ENCODE results near the gene VARS1. TPM values are rescaled to one million over a fixed set of nuclear protein-coding genes. Genes with fewer than 3 reads are reported as not detected.
"Not testable (repeated sequence)": the region's sequence is repeated elsewhere in the genome, so short reads cannot be mapped to it uniquely, and the experiment has no call there.

The VARS1 gene
- 10 to 100 TPM; 42.2 to 70.6 (median 50.3) TPM for polyA plus RNA-seq (ENCODE audit: low read depth in 6 of 6)

DNA sequence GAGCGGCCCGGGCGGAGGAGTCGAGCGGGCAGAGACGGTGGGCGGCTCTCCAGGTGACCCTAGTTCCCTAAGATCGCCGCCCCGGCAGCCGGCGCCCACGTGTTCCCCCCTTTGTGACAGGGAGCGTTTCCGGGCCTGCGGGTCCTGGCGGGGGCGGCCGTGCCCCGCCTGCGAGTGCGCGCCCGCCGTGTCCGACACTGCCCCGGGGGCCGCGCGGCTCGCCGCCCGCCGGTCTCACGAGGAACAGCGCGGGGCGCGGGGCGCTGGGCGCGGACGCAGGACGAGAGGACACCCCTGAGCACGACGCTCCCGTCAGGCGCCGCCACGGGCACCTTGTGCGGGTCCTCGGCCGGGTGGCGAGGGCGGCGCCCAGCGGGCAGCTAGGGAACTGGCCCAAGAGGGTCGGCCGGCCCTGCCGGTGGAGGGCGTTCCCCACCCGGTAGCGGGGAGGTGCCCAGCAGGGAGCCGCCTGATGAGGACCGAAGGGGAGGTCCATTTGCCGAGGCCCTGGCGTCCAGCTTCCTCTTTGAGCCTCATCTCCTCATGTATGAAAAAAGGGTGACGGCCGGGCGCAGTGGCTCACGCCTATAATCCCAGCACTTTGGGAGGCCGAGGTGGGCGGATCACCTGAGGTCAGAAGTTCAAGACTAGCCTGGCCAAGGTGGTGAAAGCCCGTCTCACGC lies at the start of gene VARS1:
Gene VARS1, minus strand, starts transcription at position 137 of the 683 bp plus-strand sequence. CDS start 535 bp downstream, outside the sequence.
- H3K4me1 Mint-ChIP-seq: peaks cover 32 to 64% (median 62%) of the 10 kb centered on the region in 3 donors
- peak within 1 kb of the TSS; percentile 93 to 99 (median 96) for H3K4me3 Mint-ChIP-seq
- peaks cover 6 to 10% of the 10 kb centered on the region in 2 donors for H3K36me3 Mint-ChIP-seq
- ATAC-seq (ENCODE audit: low read depth in 2 of 2) (peak; percentile 80 to 81), DNase-seq (peak; percentile 88)
- no peaks in the 10 kb centered on the region for H3K27me3 Mint-ChIP-seq
- peak within 1 kb of the TSS; percentile 97 to 99 (median 98) for H3K27ac Mint-ChIP-seq
- H3K9me3 Mint-ChIP-seq: no peaks in the 10 kb centered on the region

- H3K36me3 Mint-ChIP-seq: peaks cover 0 to 5% of the 10 kb centered on the region in 2 donors
- H3K4me3 Mint-ChIP-seq: no peak overlapping the region
- peak overlapping the region in 2 of 6 donors; percentile 15 to 81 for H3K27ac Mint-ChIP-seq
- no peaks in the 10 kb centered on the region for H3K9me3 Mint-ChIP-seq
- H3K4me1 Mint-ChIP-seq: peaks cover 0 to 7% (median 3%) of the 10 kb centered on the region in 3 donors
- DNase-seq: no peak
- no peaks in the 10 kb centered on the region for H3K27me3 Mint-ChIP-seq
- no peak for ATAC-seq (ENCODE audit: low read depth in 2 of 2)
Observed at GRCh38 chr6:31844507-31844906, 49.0 kb upstream of the VARS1 start.

DNA sequence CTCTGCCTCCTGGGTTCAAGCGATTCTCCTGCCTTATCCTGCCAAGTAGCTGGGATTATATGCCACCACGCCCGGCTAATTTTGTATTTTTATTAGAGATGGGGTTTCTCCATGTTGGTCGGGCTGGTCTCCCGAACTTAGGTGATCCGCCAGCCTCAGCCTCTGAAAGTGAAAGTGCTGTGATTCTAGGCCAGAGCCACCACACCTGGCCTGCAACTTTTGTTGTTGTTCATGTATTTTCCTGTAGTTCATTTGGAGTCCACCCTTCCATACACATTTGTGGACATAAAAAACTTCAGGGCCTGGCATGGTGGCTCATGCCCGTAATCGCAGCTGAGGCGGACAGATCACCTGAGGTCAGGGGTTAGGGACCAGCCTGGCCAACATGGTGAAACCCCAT lies 46.5 kb upstream of the VARS1 start:
- Mint-ChIP-seq H3K4me1 (peaks cover 8 to 24% (median 20%) of the 10 kb centered on the region in 3 donors), H3K27ac (peak overlapping the region in 1 of 6 donors; percentile 29), H3K36me3 (peaks cover 6 to 7% of the 10 kb centered on the region in 2 donors), H3K4me3 (no peak overlapping the region), H3K27me3 (no peaks in the 10 kb centered on the region), H3K9me3 (no peaks in the 10 kb centered on the region)
- ATAC-seq (ENCODE audit: low read depth in 2 of 2) (no peak), DNase-seq (no peak)

DNA sequence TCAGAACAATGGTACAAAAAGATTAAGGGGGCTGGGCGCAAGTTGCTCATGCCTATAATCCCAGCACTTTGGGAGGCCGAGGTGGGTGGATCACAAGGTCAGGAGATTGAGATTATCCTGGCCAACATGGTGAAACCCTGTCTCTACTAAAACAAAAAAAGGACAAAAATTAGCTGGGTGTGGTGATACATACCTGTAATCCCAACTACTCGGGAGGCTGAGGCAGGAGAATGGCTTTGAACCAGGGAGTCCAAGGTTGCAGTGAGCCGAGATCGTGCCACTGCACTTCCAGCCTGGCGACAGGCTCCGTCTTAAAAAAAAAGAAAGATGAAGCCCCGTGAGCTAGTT lies 44.2 kb upstream of the VARS1 start:
- Mint-ChIP-seq H3K4me3 (peak overlapping the region in 1 of 8 donors; percentile 44), H3K36me3 (peaks cover 10 to 12% of the 10 kb centered on the region in 2 donors), H3K27ac (peak overlapping the region in 1 of 6 donors; percentile 52), H3K4me1 (peaks cover 20 to 38% (median 35%) of the 10 kb centered on the region in 3 donors)
- not testable (repeated sequence) for ATAC-seq (ENCODE audit: low read depth in 2 of 2); H3K9me3 Mint-ChIP-seq; DNase-seq; H3K27me3 Mint-ChIP-seq

GRCh38 chr6:31838968-31839367 lies 43.4 kb upstream of the VARS1 start:
- H3K36me3 Mint-ChIP-seq: peaks cover 10 to 12% of the 10 kb centered on the region in 2 donors
- DNase-seq: no peak
- H3K4me3 Mint-ChIP-seq: peak overlapping the region in 3 of 8 donors; percentile 8 to 44 (median 30)
- no peak for ATAC-seq (ENCODE audit: low read depth in 2 of 2)
- peak overlapping the region in 1 of 6 donors; percentile 43 for H3K27ac Mint-ChIP-seq
- no peaks in the 10 kb centered on the region for H3K27me3 Mint-ChIP-seq
- peaks cover 20 to 43% (median 40%) of the 10 kb centered on the region in 3 donors for H3K4me1 Mint-ChIP-seq
- no peaks in the 10 kb centered on the region for H3K9me3 Mint-ChIP-seq

DNA sequence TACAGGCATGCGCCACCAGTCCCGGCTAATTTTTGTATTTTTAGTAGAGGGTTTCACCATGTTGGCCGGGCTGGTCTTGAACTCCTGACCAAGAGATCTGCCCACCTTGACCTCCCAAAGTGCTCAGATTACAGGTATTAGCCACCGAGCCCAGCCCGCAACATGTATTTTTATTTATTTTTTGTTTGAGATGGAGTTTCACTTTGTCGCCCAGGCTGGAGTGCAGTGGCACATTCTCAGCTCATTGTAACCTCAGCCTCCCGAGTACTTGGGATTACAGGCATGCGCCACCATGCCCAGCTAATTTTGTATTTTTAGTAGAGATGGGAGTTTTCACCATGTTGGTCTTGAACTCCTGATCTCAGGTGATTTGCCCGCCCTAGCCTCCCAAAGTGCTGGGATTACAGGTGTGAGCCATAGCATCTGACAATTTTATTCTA lies 42.6 kb upstream of the VARS1 start:
- H3K4me1 Mint-ChIP-seq: peaks cover 20 to 45% (median 40%) of the 10 kb centered on the region in 3 donors
- ATAC-seq (ENCODE audit: low read depth in 2 of 2); H3K9me3 Mint-ChIP-seq; DNase-seq; H3K27me3 Mint-ChIP-seq: not testable (repeated sequence)
- peaks cover 10 to 12% of the 10 kb centered on the region in 2 donors for H3K36me3 Mint-ChIP-seq
- H3K4me3 Mint-ChIP-seq: peak overlapping the region in 4 of 8 donors; percentile 92 to 99 (median 97)
- H3K27ac Mint-ChIP-seq: peak overlapping the region in 1 of 6 donors; percentile 77

DNA sequence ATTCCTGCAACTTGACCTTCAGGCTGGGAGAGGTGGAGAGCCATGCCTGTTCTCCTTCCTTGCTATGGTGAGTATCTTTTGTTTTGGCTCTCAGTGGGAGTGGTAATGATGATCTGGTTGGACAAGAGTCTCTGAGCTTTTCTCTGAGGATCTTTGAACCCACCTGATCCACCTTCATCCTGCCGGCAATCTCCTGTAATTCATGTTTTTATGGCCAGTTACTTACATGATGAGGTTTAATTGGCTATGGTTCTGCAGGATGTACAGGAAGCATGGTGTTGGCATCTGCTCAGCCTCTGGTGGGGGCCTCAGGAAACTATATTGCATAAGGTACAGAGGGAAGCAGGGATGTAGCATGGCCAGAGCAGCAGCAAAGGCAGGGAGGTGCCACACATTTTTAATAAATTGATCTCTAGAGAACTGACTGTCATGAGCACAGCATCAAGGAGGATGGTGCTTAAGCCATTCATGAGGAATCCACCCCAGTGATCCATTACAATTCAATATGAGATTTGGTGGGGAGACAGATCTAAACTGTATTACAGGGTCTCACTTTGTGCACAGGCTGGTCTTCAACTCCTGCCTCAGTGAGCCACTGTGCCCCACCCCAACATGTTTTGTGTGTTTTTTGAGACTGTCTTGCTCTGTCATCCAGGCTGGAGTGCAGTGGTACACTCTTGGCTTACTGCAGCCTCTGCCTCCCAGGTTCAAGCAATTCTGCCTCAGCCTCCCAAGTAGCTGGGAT lies 42.0 kb upstream of the VARS1 start:
- H3K4me3 Mint-ChIP-seq: peak overlapping the region; percentile 30 to 99 (median 96)
- H3K27me3 Mint-ChIP-seq: no peaks in the 10 kb centered on the region
- no peaks in the 10 kb centered on the region for H3K9me3 Mint-ChIP-seq
- H3K27ac Mint-ChIP-seq: peak overlapping the region in 5 of 6 donors; percentile 10 to 99 (median 74)
- DNase-seq (no peak), ATAC-seq (ENCODE audit: low read depth in 2 of 2) (no peak)
- peaks cover 20 to 49% (median 40%) of the 10 kb centered on the region in 3 donors for H3K4me1 Mint-ChIP-seq
- H3K36me3 Mint-ChIP-seq: peaks cover 10 to 12% of the 10 kb centered on the region in 2 donors

- Mint-ChIP-seq H3K4me3 (peak overlapping the region; percentile 92 to 99 (median 98)), H3K27ac (peak overlapping the region; percentile 88 to 99 (median 96)), H3K36me3 (peaks cover 10 to 12% of the 10 kb centered on the region in 2 donors), H3K27me3 (no peaks in the 10 kb centered on the region), H3K4me1 (peaks cover 20 to 51% (median 40%) of the 10 kb centered on the region in 3 donors), H3K9me3 (no peaks in the 10 kb centered on the region)
- ATAC-seq (ENCODE audit: low read depth in 2 of 2) (no peak), DNase-seq (no peak)
Observed at GRCh38 chr6:31836474-31837368, 41.2 kb upstream of the VARS1 start.

DNA sequence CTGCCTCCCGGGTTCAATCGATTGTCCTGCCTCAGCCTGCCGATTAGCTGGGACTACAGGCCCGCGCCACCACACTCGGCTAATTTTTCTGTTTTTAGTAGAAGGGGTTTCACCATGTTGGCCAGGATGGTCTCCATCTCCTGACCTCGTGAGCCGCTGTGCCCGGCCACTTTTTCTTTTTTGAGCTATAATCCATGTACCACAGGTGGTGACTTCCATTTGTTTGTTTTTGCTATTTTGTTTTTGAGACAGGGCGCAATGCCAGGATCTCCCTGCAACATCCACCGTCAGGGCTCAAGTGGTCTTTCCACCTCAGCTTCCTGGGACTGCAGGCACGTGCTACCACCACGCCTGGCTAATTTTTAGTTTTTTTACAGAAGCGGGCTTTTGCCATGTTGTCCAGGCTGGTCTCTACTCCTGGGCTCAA lies 40.5 kb upstream of the VARS1 start:
- DNase-seq (no peak), ATAC-seq (ENCODE audit: low read depth in 2 of 2) (no peak)
- H3K36me3 Mint-ChIP-seq: peaks cover 10 to 12% of the 10 kb centered on the region in 2 donors
- H3K4me3 Mint-ChIP-seq: peak overlapping the region; percentile 92 to 99 (median 98)
- H3K27me3 Mint-ChIP-seq: no peaks in the 10 kb centered on the region
- peaks cover 20 to 51% (median 40%) of the 10 kb centered on the region in 3 donors for H3K4me1 Mint-ChIP-seq
- H3K9me3 Mint-ChIP-seq: no peaks in the 10 kb centered on the region
- H3K27ac Mint-ChIP-seq: peak overlapping the region; percentile 88 to 99 (median 96)

GRCh38 chr6:31834367-31835250 lies 39.1 kb upstream of the VARS1 start:
- Mint-ChIP-seq H3K4me1 (peaks cover 32 to 63% (median 54%) of the 10 kb centered on the region in 3 donors), H3K36me3 (peaks cover 5 to 12% of the 10 kb centered on the region in 2 donors), H3K27me3 (no peaks in the 10 kb centered on the region), H3K4me3 (peak overlapping the region; percentile 92 to 99 (median 98)), H3K27ac (peak overlapping the region; percentile 97 to 100 (median 100)), H3K9me3 (no peaks in the 10 kb centered on the region)
- peak; percentile 66 to 68 for ATAC-seq (ENCODE audit: low read depth in 2 of 2)
- peak; percentile 81 for DNase-seq

- peaks cover 27 to 55% (median 41%) of the 10 kb centered on the region in 3 donors for H3K4me1 Mint-ChIP-seq
- H3K4me3 Mint-ChIP-seq: peak overlapping the region in 7 of 8 donors; percentile 19 to 89 (median 85)
- no peaks in the 10 kb centered on the region for H3K9me3 Mint-ChIP-seq
- no peak for ATAC-seq (ENCODE audit: low read depth in 2 of 2)
- H3K27ac Mint-ChIP-seq: peak overlapping the region in 1 of 6 donors; percentile 72
- H3K36me3 Mint-ChIP-seq: no peaks in the 10 kb centered on the region
- H3K27me3 Mint-ChIP-seq: no peaks in the 10 kb centered on the region
- no peak for DNase-seq
Observed at GRCh38 chr6:31831350-31832215, 36.0 kb upstream of the VARS1 start.

All from naive B cell (primary cell).